ENCODE measurements around the gene IGF1R. TPM values are rescaled to one million over a fixed set of nuclear protein-coding genes. Genes with fewer than 3 reads are reported as not detected.

IGF1R gene
- total RNA-seq, 3 donors from 2014 or later, result 34.7 to 65.2 (median 47.7) TPM

DNA sequence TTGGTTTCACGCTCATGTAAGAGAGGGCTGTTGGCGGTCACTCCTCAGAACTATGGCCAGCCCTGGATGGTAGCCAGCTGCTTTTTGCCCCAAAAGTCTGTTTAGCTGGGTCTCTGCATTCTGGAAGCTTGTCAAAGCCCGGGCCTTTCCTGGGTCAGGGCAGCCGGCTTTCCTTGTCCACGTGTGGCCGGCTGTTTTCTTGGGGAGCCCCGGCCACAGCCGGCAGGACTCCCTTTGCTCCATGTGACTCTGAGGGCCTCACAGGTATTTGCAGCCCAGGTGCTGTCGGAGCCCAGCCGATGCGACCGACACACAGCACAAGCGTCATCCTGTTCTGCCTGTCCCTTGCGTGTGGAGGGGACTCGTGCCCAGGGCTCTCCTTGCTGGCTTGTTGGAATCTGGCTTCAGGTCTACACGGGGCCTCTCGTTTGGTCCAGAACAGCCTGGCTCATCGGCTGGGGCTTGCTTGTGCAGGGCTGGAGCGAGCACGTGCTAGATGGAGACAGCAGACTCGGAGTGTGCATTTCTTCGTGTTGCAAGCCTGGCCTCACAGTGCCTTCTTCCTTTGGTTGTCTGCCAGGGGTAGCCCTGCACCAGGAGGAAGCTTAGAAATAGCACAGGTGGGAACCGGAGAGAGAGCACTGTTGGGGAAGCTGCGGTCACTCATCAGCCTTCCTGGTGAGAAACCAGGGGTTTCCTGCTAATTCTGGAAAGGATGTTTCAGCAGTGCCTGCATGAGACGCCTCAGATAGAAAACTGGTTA lies 307.8 kb downstream of the IGF1R start:
- TF ChIP-seq, protein P1, sequence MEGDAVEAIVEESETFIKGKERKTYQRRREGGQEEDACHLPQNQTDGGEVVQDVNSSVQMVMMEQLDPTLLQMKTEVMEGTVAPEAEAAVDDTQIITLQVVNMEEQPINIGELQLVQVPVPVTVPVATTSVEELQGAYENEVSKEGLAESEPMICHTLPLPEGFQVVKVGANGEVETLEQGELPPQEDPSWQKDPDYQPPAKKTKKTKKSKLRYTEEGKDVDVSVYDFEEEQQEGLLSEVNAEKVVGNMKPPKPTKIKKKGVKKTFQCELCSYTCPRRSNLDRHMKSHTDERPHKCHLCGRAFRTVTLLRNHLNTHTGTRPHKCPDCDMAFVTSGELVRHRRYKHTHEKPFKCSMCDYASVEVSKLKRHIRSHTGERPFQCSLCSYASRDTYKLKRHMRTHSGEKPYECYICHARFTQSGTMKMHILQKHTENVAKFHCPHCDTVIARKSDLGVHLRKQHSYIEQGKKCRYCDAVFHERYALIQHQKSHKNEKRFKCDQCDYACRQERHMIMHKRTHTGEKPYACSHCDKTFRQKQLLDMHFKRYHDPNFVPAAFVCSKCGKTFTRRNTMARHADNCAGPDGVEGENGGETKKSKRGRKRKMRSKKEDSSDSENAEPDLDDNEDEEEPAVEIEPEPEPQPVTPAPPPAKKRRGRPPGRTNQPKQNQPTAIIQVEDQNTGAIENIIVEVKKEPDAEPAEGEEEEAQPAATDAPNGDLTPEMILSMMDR (IDR thresholded peaks at IDR 0.05), result no peak
- Histone ChIP-seq H3K4me1 (ENCODE audit: low read depth) (no peaks in the 10 kb centered on the region), H3K9me3 (no peaks in the 10 kb centered on the region), H3K4me3 (no peak overlapping the region), H3K36me3 (ENCODE audit: low read depth) (peaks cover 6% of the 10 kb centered on the region)
- no peak for ATAC-seq
- DNase-seq, result no peak
- intact Hi-C loops (cut with DNase I, micrococcal nuclease), result no loop called here

DNA sequence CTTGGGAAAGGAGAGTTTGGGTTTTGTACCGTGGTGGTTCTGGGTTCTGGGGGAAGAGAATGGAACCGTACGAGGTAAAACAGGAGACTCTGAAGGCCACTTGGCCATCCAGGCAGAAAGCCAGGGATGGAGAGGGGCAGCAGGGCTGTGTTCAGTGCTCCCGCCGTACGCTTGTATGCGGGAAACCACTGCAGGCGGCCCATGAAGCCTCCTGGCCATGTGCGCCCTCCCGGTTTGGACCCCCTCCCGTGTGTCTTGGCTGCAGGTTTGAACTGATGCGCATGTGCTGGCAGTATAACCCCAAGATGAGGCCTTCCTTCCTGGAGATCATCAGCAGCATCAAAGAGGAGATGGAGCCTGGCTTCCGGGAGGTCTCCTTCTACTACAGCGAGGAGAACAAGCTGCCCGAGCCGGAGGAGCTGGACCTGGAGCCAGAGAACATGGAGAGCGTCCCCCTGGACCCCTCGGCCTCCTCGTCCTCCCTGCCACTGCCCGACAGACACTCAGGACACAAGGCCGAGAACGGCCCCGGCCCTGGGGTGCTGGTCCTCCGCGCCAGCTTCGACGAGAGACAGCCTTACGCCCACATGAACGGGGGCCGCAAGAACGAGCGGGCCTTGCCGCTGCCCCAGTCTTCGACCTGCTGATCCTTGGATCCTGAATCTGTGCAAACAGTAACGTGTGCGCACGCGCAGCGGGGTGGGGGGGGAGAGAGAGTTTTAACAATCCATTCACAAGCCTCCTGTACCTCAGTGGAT lies 308.6 kb downstream of the IGF1R start:
- H3K9me3 ChIP-seq, result no peaks in the 10 kb centered on the region
- TF ChIP-seq, protein P1 (IDR thresholded peaks at IDR 0.05), result no peak
- no peak overlapping the region for H3K4me3 ChIP-seq
- intact Hi-C loops (cut with DNase I, micrococcal nuclease), result no loop called here
- no peaks in the 10 kb centered on the region for H3K4me1 ChIP-seq (ENCODE audit: low read depth)
- DNase-seq (no peak), ATAC-seq (no peak)
- peaks cover 6% of the 10 kb centered on the region for H3K36me3 ChIP-seq (ENCODE audit: low read depth)

DNA sequence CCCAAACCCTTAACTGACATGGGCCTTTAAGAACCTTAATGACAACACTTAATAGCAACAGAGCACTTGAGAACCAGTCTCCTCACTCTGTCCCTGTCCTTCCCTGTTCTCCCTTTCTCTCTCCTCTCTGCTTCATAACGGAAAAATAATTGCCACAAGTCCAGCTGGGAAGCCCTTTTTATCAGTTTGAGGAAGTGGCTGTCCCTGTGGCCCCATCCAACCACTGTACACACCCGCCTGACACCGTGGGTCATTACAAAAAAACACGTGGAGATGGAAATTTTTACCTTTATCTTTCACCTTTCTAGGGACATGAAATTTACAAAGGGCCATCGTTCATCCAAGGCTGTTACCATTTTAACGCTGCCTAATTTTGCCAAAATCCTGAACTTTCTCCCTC lies 309.3 kb downstream of the IGF1R start:
- DNase-seq (no peak), ATAC-seq (no peak)
- Histone ChIP-seq H3K4me1 (ENCODE audit: low read depth) (no peaks in the 10 kb centered on the region), H3K9me3 (no peaks in the 10 kb centered on the region), H3K4me3 (no peak overlapping the region), H3K36me3 (ENCODE audit: low read depth) (peaks cover 6% of the 10 kb centered on the region)
- TF ChIP-seq, protein P1 (IDR thresholded peaks at IDR 0.05), result no peak
- intact Hi-C loops (cut with DNase I, micrococcal nuclease), result no loop called here

DNA sequence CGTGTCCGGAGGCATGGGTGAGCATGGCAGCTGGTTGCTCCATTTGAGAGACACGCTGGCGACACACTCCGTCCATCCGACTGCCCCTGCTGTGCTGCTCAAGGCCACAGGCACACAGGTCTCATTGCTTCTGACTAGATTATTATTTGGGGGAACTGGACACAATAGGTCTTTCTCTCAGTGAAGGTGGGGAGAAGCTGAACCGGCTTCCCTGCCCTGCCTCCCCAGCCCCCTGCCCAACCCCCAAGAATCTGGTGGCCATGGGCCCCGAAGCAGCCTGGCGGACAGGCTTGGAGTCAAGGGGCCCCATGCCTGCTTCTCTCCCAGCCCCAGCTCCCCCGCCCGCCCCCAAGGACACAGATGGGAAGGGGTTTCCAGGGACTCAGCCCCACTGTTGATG lies 309.7 kb downstream of the IGF1R start:
- TF ChIP-seq, protein P1 (IDR thresholded peaks at IDR 0.05), result no peak
- H3K9me3 ChIP-seq, result no peaks in the 10 kb centered on the region
- peaks cover 6% of the 10 kb centered on the region for H3K36me3 ChIP-seq (ENCODE audit: low read depth)
- no peak overlapping the region for H3K4me3 ChIP-seq
- ATAC-seq, result no peak
- intact Hi-C loops (cut with DNase I, micrococcal nuclease), result no loop called here
- H3K4me1 ChIP-seq (ENCODE audit: low read depth), result no peaks in the 10 kb centered on the region
- no peak for DNase-seq

DNA sequence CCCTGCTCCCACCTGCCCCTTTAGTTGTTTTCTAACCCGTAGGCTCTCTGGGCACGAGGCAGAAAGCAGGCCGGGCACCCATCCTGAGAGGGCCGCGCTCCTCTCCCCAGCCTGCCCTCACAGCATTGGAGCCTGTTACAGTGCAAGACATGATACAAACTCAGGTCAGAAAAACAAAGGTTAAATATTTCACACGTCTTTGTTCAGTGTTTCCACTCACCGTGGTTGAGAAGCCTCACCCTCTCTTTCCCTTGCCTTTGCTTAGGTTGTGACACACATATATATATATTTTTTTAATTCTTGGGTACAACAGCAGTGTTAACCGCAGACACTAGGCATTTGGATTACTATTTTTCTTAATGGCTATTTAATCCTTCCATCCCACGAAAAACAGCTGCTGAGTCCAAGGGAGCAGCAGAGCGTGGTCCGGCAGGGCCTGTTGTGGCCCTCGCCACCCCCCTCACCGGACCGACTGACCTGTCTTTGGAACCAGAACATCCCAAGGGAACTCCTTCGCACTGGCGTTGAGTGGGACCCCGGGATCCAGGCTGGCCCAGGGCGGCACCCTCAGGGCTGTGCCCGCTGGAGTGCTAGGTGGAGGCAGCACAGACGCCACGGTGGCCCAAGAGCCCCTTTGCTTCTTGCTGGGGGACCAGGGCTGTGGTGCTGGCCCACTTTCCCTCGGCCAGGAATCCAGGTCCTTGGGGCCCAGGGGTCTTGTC lies 310.7 kb downstream of the IGF1R start:
- no peak for DNase-seq
- TF ChIP-seq, protein P1 (IDR thresholded peaks at IDR 0.05), result no peak
- intact Hi-C loops (cut with DNase I, micrococcal nuclease), result no loop called here
- no peaks in the 10 kb centered on the region for H3K9me3 ChIP-seq
- no peak for ATAC-seq
- H3K36me3 ChIP-seq (ENCODE audit: low read depth), result peaks cover 6% of the 10 kb centered on the region
- H3K4me1 ChIP-seq (ENCODE audit: low read depth), result no peaks in the 10 kb centered on the region
- no peak overlapping the region for H3K4me3 ChIP-seq
